GM19099 (cell line): ENCODE results near the gene ELOB.

Experiments used
- POLR2A ChIP-seq: IDR thresholded peaks from 3 replicates; pipeline ENCODE4 v1.6.1; 2011; ENCODE audit warnings: low read depth; ENCODE audit not compliant: insufficient read length; ENCODE audit errors: extremely low read depth

Gene ELOB

DNA sequence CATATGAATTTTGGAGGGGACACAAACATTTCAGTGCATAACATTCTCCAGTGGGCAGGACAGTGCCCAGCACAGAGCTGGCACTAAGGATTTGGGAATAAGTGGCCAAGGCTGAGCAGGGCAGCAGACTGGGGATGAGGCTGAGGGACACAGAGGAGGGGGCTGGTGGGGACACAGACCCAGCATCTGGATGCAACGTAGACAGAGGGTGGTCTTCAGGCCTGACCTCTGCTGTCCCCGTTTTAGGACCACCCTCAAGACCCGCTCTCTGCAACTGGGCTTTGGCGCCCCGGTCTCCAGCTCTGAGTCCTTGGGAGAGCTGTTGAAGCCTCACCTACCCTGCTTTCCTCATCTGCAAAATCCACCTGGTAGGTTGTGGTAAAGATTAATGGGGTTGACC, 13.6 kb upstream of the ELOB start:
- TF ChIP-seq POLR2A = no peak

DNA sequence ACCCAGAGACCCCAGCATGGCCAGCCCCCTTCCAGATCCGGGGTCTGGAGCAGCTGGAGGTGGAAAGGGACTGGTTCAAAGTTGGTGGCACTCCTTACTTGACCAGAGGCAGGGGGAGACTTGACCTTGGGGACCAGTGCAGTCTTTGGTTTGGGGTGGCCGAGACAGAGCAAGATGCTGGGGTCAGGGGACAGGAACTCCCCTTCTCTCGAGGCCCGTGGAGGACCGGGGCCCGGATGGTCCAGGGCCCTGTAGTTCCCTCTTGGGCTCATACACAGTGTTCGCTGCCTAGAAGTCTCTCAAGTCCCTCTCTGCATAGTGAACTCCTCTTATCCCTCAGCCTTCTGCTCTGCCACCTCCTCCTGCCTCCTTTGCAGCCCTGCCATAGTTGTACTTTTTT, 10.9 kb upstream of the ELOB start:
- TF ChIP-seq POLR2A = no peak

DNA sequence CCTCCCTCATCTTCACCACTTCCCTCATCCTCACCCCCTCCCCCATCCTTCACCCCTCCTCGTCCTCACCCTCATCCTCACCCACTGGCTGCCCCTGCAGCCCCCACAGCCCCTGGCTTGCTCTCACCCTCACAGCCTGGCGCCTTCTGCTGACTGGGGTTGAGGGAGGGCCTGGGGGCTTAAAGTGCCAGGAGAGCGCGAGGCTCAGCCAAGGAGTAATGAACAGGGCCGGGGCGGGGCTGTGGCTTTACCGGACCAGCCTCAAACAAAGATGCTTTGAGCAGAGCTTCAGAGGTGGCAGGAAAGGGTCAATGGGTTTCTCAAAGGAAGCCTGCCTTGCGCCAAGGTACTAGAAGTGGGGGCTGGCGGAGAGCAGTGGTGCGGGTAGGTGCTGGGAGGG, 10.3 kb upstream of the ELOB start, which contains the start of gene PRSS33:
TSS of gene PRSS33 (minus strand) at position 155 of the 400 bp plus-strand sequence. CDS start 1,013 bp downstream, outside the sequence.
- TF ChIP-seq POLR2A = no peak

DNA sequence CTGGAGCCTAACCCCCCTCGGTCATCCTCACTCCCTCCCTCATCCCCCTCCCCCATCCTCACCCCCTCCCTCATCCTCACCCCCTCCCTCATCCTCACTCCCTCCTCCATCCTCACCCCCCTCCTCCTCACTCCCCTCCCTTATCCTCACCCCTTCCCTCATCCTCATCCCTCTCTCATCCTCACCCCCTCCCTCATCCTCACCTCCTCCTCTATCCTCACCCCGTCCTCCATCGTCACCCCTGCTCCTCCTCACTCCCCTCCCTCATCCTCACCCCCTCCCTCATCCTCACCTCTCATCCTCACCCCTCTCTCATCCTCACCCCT, 9.7 kb upstream of the ELOB start:
- no peak for TF ChIP-seq POLR2A

DNA sequence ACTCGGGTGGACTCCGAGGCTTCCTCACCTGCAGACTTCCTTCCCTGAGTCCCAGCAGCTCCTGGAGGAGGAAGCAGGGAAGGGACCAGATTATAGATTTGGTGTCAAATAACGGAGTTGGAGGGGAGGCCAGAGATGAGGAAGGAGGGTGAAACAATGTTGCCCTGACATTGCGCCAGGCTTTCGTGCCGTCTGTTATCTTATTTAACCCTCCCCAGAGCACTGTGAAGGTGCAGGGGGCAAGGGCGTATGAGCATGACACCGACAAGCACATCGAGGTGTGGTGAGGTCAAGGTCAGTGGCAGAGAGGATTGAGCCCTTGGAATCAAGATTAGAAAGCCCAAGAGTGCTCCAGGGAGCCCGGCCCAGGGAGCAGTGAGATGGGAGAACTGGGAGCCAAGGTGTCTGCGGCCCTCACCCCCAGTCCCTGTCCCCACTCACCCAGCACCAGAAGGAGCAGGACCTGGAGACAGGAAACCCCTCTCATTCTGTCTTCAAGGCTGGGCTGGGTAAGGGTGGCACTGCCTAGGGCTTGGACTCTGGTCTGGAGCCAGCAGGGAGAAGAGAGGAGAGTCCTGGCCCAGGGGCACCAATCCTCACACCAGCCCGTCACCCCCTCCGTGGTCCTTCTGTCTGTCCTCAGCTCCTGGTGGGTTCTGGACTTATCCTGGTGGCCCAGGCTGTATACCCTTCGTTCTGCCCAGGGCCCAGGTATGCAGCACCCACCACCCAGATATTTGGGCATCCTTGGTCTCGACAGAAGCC, 9.2 kb upstream of the ELOB start:
- TF ChIP-seq POLR2A = no peak

DNA sequence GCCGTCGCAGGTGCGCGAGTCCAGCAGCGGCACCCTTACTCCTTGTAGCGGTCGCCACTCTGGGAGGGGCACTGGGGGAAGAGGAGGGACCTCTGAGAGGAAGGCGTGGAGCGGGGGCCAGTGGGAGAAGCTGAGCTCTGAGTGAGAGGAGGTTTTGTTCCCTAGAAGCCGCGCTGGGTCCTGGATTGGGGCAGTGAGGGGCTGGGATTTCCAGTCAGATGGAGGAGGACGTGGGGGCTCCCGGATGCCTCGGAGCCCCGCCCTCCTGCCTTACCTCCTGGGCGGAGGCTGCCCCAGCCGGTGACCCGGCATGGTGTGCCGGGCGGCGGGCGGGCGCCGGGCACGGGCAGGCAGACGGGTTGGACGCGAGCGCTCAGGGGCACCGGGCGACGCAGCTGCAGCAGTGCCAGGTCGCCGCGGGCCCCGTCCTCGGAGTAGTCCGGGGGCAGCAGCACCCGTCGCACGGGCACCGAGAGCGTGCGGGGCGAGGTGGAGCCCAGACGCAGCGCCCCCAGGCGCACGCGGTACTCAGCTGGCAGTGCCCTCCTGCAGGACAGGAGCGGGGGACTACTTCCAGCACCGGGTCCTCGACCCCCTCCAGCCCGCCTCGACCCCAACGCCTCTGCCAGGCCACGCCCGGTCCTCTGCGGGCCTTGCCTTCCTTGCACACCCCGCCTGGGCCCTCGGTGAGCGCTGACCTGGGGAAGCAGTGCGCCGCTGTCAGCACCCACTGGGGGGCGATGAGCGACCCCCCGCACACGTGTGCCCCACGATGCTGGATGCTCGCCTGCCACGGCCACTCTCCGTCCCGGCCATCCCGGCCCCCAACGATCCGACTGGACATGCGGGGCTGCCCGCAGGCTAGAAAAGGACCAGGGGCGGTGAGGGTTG, 8.3 kb upstream of the ELOB start:
- no peak for TF ChIP-seq POLR2A

DNA sequence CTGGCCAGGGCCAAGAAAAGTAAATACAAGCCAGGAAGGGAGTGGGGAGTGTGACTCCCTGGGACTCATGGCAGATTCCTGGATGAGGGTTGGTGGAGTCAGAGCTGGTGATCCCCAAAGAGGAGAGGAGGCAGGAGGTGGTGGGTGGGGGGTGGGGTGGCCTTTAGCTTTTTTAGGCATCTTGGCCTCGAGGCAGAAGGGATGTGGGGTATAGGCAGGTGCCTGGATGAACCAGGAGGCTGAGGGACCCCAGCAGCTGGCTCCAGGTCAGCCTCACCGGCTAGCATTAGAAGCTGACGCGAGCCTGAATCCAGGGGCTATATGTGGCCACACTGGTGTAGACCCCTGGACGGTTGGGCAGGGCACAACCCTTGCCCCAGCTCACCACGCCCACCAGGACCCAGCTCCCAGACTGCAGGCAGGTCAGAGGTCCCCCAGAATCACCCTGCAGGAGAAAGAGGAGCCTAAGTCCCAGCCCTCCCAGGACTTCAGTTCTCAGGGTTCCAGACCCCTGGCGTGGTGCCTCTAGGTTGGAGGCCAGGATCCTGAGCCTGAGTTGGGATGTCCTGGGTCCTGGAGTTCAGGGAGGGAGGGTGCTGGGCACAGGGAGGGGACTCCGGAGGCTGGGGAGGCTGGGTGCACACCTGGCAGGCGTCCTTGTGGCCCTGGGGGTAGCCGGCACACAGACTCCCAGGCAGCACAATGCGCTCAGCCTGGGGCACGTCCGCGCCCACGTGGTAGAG, 7.4 kb upstream of the ELOB start:
- no peak for TF ChIP-seq POLR2A

DNA sequence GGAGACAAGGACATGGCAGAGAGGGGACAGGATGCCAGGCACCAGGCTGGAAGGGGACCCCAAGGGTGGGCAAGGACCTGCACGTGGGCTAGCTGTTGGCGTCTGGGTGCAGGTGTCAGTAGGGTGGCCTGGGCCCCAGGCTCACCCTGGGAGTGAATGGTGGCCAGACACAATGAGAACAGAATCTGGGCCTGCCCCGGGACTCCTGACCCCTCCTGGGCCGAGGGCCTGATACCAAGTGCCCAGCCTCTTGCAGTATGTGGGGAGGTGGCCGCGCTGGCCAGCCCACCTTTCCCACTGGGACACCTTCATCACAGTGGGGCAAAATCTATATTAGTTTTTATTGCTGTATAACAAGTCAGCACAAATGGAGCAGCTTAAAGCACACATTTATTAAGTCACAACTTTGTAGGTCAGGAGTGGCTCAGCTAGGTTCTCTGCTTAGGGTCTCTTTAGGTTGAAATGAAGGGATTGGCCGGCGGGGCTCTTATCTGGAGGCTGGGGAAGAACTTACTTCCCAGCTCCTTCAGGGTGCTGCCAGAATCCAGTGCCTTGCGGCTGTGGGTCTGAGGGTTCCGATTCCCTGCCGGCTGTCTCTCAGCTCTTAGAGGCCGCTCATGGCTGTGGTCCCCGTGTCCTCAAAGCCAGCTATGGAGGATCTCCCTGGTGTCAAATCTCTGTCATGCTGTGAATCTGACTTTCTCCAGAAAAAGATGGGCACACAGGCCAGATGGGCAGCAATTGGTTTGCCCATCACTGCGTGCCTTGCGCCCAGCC, 6.7 kb upstream of the ELOB start:
- TF ChIP-seq POLR2A = no peak

DNA sequence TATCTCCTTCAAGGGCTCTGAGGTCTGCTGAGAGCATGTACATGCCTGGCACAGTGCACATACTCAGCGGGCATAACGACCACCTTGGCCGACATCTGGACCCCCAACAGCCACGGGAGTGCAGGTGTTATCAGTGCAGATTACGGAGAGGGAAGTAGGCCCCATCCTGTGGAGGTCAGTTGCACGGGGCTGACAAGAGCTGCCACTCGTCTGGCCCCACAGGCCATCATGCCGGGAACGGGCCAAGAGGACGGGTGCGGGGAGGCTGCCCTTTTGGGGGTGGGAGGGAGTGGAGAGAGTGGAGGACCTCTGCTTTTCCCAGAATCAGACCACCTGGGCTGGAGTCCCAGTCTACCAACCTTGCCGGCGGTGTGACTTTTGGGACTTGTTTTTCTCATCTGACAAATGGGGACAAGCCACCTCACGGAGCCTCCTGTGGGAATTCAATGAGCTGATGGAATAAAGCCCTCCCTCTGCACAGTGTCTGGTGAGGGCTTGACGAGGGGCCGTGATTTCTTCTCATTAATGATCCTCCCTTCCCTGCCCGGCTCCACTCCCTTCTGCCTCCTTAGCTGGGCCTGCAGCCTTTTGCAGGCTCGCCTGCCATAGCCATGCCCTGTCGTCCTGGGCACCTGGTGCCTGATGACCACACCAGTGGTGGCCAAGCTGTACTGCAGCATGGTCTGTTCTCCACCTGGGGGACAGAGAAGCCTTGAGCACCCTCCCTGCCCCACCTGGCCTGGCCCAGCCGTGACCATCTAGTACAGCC, 5.7 kb upstream of the ELOB start:
- no peak for TF ChIP-seq POLR2A

DNA sequence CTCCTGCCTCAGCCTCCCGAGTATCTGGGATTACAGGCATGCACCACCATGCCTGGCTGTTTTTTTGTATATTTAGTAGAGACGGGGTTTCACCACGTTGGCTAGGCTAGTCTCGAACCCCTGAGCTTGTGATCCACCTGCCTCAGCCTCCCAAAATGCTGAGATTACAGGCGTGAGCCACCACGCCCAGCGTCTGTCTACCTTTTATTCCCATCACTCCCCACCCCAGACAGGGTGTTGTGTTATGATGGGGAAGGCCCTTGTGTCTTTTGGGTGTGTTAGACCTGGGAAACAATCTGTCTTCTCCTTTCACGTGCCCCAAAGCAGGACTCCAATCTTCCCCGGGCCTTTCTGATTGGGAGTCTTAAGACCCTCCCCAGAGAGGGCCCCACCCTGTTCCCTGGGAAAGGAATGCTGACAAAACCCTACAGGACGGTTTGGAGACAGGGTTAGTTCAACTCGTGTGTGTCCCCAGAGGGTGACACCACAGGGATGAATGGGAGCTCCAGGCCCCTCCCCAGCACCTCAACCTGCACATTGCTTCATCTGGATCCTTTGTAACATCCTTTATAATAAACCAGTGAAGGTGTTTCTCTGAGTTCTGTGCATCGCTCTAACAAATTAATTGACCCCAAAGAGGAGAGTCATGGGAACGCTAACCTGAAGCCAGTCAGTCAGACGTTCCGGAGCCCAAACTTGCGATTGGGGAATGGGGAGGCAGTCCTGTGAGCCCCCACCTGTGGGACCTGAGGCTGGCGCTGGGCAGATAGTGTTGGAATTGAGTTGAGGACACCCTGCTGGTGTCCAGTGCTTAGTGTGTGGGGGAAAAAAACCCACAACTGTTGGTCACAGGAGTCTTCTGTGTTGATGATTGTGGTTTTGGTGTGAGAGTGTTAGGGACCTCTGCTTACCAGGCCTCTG, 3.2 kb upstream of the ELOB start:
- no peak for TF ChIP-seq POLR2A

DNA sequence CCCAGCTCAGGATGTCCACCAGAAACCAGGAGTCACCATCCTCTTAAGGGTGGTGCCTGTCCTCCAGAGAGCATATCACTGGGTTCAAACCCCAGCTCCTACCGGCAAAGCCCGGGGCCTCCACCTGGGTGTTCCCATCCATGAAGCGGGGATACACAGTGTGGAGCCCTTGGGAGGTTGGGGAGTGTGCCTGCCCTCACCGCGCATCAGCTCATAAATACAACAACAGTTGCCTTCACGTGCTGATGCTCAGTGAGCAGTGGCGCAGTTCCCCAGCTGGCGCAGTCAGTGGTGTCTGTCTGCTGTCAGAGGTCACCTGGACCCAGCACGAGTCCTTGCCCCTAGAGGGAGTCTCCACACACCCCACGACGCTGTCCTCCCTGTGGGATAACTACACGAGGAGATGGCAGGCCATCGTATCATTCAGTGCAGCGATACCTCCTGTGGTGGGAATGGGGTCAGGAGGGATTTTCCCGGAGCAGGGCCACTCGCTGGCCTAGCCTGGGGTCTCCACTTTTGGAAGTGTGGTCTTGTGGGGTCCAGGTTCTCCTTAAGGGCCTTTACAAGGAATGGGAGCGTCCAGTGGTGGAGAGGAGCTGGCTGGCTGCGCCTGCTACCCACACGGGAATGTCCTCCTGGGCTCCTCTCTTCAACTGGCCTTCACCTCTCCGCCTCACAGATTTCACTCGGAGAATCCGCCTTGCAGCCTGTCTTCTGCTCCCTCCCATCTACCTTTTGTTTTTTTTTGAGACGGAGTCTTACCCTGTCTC, 2.3 kb upstream of the ELOB start:
- no peak for TF ChIP-seq POLR2A

DNA sequence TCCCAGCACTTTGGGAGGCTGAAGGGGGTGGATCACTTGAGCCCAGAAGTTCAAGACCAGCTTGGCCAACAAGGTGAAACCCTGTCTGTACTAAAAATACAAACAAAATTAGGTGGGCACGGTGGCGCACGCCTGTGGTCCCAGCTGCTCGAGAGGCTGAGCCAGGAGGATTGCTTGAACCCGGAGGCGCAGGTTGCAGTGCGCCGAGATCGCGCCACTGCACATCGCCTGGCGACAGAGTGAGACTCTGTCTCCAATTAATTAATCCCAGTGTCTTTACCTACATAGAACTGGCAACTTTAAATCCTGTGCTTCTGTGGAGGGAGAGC, 1.5 kb upstream of the ELOB start:
- no peak for TF ChIP-seq POLR2A
